ENCODE measurements around the gene NAE1. TPM values are rescaled to one million over a fixed set of nuclear protein-coding genes. Genes with fewer than 3 reads are reported as not detected.

NAE1 gene
- total RNA-seq, 1 experiment from 2014 or later, result 70.7 TPM

DNA sequence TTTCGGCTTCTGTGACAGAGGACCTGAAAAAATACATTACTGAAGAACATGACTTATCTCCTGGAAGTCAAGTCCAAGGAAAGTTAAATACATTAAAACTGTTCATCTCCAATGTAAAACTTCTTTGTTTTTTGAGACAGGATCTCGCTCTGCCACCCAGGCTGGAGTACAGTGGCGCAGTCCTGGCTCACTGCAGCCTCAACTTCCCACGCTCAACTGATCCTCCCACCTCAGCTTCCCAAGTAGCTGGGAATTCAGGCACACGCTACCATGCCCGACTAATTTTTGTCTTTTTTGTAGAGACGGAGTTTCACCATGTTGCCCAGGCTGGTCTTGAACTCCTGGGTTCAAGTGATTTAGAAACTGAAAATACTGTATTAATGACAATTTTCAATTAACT, 19.7 kb downstream of the NAE1 start:
- no peak overlapping the region for H3K27ac ChIP-seq (ENCODE audit: low read length)
- ChIA-PET POLR2A (no interaction called here), CTCF (no interaction called here)
- H3K4me3 ChIP-seq (ENCODE audit: low read depth in 2 of 2, low read length in 2 of 2), result no peak overlapping the region
- H3K36me3 ChIP-seq (ENCODE audit: control insufficient read depth, insufficient read depth, low read length), result peaks cover 23% of the 10 kb centered on the region
- in situ Hi-C loops (cut with HindIII; ENCODE audit: low pct_unique_long_range_greater_than_20kb, low sequenced_read_pairs), result no loop called here
- DNase-seq (ENCODE audit: low read depth, low spot score), result no peak
- H3K27me3 ChIP-seq (ENCODE audit: control insufficient read depth, insufficient read depth, low read length), result no peaks in the 10 kb centered on the region
- no peaks in the 10 kb centered on the region for H3K4me1 ChIP-seq (ENCODE audit: control insufficient read depth, insufficient read depth, low read length)
- no peak for ATAC-seq
- intact Hi-C loops (cut with micrococcal nuclease; ENCODE audit: unreplicated experiment), result no loop called here
- no peaks in the 10 kb centered on the region for H3K9me3 ChIP-seq (ENCODE audit: control insufficient read depth, insufficient read depth, low read depth, low read length)
- no peak for TF ChIP-seq POLR2AphosphoS5 (IDR thresholded peaks at IDR 0.05; ENCODE audit: low read depth, low read length)
- TF ChIP-seq, protein P1, sequence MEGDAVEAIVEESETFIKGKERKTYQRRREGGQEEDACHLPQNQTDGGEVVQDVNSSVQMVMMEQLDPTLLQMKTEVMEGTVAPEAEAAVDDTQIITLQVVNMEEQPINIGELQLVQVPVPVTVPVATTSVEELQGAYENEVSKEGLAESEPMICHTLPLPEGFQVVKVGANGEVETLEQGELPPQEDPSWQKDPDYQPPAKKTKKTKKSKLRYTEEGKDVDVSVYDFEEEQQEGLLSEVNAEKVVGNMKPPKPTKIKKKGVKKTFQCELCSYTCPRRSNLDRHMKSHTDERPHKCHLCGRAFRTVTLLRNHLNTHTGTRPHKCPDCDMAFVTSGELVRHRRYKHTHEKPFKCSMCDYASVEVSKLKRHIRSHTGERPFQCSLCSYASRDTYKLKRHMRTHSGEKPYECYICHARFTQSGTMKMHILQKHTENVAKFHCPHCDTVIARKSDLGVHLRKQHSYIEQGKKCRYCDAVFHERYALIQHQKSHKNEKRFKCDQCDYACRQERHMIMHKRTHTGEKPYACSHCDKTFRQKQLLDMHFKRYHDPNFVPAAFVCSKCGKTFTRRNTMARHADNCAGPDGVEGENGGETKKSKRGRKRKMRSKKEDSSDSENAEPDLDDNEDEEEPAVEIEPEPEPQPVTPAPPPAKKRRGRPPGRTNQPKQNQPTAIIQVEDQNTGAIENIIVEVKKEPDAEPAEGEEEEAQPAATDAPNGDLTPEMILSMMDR (IDR thresholded peaks at IDR 0.05), result no peak
- TF ChIP-seq, protein P2, sequence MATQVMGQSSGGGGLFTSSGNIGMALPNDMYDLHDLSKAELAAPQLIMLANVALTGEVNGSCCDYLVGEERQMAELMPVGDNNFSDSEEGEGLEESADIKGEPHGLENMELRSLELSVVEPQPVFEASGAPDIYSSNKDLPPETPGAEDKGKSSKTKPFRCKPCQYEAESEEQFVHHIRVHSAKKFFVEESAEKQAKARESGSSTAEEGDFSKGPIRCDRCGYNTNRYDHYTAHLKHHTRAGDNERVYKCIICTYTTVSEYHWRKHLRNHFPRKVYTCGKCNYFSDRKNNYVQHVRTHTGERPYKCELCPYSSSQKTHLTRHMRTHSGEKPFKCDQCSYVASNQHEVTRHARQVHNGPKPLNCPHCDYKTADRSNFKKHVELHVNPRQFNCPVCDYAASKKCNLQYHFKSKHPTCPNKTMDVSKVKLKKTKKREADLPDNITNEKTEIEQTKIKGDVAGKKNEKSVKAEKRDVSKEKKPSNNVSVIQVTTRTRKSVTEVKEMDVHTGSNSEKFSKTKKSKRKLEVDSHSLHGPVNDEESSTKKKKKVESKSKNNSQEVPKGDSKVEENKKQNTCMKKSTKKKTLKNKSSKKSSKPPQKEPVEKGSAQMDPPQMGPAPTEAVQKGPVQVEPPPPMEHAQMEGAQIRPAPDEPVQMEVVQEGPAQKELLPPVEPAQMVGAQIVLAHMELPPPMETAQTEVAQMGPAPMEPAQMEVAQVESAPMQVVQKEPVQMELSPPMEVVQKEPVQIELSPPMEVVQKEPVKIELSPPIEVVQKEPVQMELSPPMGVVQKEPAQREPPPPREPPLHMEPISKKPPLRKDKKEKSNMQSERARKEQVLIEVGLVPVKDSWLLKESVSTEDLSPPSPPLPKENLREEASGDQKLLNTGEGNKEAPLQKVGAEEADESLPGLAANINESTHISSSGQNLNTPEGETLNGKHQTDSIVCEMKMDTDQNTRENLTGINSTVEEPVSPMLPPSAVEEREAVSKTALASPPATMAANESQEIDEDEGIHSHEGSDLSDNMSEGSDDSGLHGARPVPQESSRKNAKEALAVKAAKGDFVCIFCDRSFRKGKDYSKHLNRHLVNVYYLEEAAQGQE (IDR thresholded peaks at IDR 0.05; ENCODE audit: insufficient read depth in 1 of 2, low read depth in 2 of 2, low read length in 1 of 2), result no peak
- no TSS peak for BruUV-seq (replicated peaks)

DNA sequence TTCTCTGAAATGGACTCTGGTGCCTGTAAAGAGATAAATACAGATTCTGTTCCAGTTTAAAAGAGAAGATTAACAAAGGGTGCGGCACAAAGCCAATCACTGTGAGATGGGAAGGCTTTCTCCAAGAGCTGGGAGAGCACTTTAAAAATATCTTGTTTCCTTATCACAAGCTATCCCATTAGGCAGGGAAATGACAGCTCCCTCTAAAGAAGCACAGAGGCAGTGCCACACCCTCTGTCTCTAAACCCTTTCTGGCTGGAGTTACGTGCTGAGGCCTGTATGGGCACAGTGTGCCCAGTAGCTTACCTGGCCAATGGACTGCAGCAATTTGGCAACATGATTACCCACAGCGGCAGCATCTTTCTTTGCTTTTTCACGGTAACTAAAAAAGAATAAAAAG, 20.4 kb downstream of the NAE1 start:
- Histone ChIP-seq H3K27me3 (ENCODE audit: control insufficient read depth, insufficient read depth, low read length) (no peaks in the 10 kb centered on the region), H3K4me3 (ENCODE audit: low read depth in 2 of 2, low read length in 2 of 2) (no peak overlapping the region), H3K27ac (ENCODE audit: low read length) (no peak overlapping the region), H3K36me3 (ENCODE audit: control insufficient read depth, insufficient read depth, low read length) (peaks cover 29% of the 10 kb centered on the region), H3K9me3 (ENCODE audit: control insufficient read depth, insufficient read depth, low read depth, low read length) (no peaks in the 10 kb centered on the region), H3K4me1 (ENCODE audit: control insufficient read depth, insufficient read depth, low read length) (no peaks in the 10 kb centered on the region)
- TF ChIP-seq POLR2AphosphoS5 (IDR thresholded peaks at IDR 0.05; ENCODE audit: low read depth, low read length), result no peak
- TF ChIP-seq, protein P1 (IDR thresholded peaks at IDR 0.05), result no peak
- TF ChIP-seq, protein P2 (IDR thresholded peaks at IDR 0.05; ENCODE audit: insufficient read depth in 1 of 2, low read depth in 2 of 2, low read length in 1 of 2), result no peak
- TF ChIP-seq TCF7L2 (IDR thresholded peaks at IDR 0.05; ENCODE audit: low read depth, low read length), result no peak
- no peak for TF ChIP-seq SIN3A (IDR thresholded peaks at IDR 0.05; ENCODE audit: borderline replicate concordance, insufficient read depth, low read depth, low read length)
- no TSS peak for BruUV-seq (replicated peaks)
- DNase-seq (ENCODE audit: low read depth, low spot score) (no peak), ATAC-seq (no peak)
- POLR2A ChIA-PET, result no interaction called here
- intact Hi-C loops (cut with micrococcal nuclease; ENCODE audit: unreplicated experiment), result no loop called here
- CTCF ChIA-PET, result no interaction called here
- in situ Hi-C loops (cut with HindIII; ENCODE audit: low pct_unique_long_range_greater_than_20kb, low sequenced_read_pairs), result no loop called here
